Astrocyte (in vitro differentiated cells and primary cell): Measurements from ENCODE around the gene PLEKHM3. TPM values are rescaled to one million over a fixed set of nuclear protein-coding genes. Genes with fewer than 3 reads are reported as not detected.
A peak's percentile ranks its signal among the peaks of the same experiment; 100 is the strongest.

Experiments used
- DNase-seq: peaks from one replicate; pipeline ENCODE4 v3.0.0-alpha.2; 2010; ENCODE audit warnings: low read depth
- FAIRE-seq: peaks from 2 replicates; lab custom pipeline; 2011; peaks lifted over from hg19 to GRCh38; lab: Jason Lieb, UNC
- H2AFZ ChIP-seq: 2 replicates; pipeline ENCODE4 v1.6.0; 2012; ENCODE audit warnings: low read depth, low read length, inconsistent platforms
- H3K27ac ChIP-seq: 2 replicates; pipeline ENCODE4 v1.5.1; 2011; ENCODE audit warnings: low read depth, low read length, inconsistent platforms
- H3K27me3 ChIP-seq: 2 replicates; pipeline ENCODE4 v1.6.0; 2011; ENCODE audit warnings: low read length, inconsistent platforms; ENCODE audit not compliant: insufficient read depth
- H3K36me3 ChIP-seq: 2 replicates; pipeline ENCODE4 v1.5.1; 2011; ENCODE audit warnings: low read length, inconsistent platforms; ENCODE audit not compliant: insufficient read depth
- H3K4me1 ChIP-seq: 2 replicates; pipeline ENCODE4 v1.5.1; 2011; ENCODE audit warnings: low read length, inconsistent platforms; ENCODE audit not compliant: insufficient read depth
- H3K4me2 ChIP-seq: 2 replicates; pipeline ENCODE4 v1.6.0; 2012; ENCODE audit warnings: low read length, inconsistent platforms
- H3K4me3 ChIP-seq: 2 replicates; pipeline ENCODE4 v1.5.1; 2011; ENCODE audit warnings: low read depth, mild to moderate bottlenecking, low read length, inconsistent platforms; ENCODE audit not compliant: insufficient read depth
- H3K79me2 ChIP-seq: 2 replicates; pipeline ENCODE4 v1.6.0; 2012; ENCODE audit warnings: mild to moderate bottlenecking, low read length, inconsistent platforms; ENCODE audit not compliant: insufficient read depth
- H3K9ac ChIP-seq: 2 replicates; pipeline ENCODE4 v1.6.0; 2012; ENCODE audit warnings: mild to moderate bottlenecking, low read length, inconsistent platforms
- H3K9me3 ChIP-seq: 2 replicates; pipeline ENCODE4 v1.5.1; 2012; ENCODE audit warnings: low read depth, mild to moderate bottlenecking, low read length, inconsistent platforms; ENCODE audit not compliant: insufficient read depth
- H4K20me1 ChIP-seq: 2 replicates; pipeline ENCODE4 v1.6.0; 2012; ENCODE audit warnings: low read length, inconsistent platforms; ENCODE audit not compliant: insufficient read depth
- H3K27ac Mint-ChIP-seq: one replicate; pipeline ENCODE4 v1.8.0; 2021; ENCODE audit warnings: mild to moderate bottlenecking, mixed read lengths; ENCODE audit not compliant: unreplicated experiment
- H3K27me3 Mint-ChIP-seq: one replicate; pipeline ENCODE4 v1.8.0; 2021; ENCODE audit warnings: low read depth, mixed read lengths; ENCODE audit not compliant: unreplicated experiment
- H3K36me3 Mint-ChIP-seq: one replicate; pipeline ENCODE4 v1.8.0; 2021; ENCODE audit warnings: low read depth, mixed read lengths; ENCODE audit not compliant: unreplicated experiment
- H3K4me1 Mint-ChIP-seq: one replicate; pipeline ENCODE4 v1.8.0; 2021; ENCODE audit warnings: low read depth, mixed read lengths; ENCODE audit not compliant: unreplicated experiment
- H3K4me3 Mint-ChIP-seq: one replicate; pipeline ENCODE4 v1.8.0; 2021; ENCODE audit warnings: mild to moderate bottlenecking, moderate library complexity, mixed read lengths; ENCODE audit not compliant: unreplicated experiment
- H3K9me3 Mint-ChIP-seq: one replicate; pipeline ENCODE4 v1.8.0; 2021; ENCODE audit warnings: mild to moderate bottlenecking, mixed read lengths; ENCODE audit not compliant: unreplicated experiment
- EZH2 ChIP-seq: IDR thresholded peaks from 2 replicates; pipeline ENCODE4 v1.6.1; 2012; ENCODE audit warnings: mild to moderate bottlenecking, low read length, inconsistent platforms; ENCODE audit not compliant: insufficient read depth
- total RNA-seq: library from RNA; stranded (reverse); gene quantifications from 2 replicates; pipeline ENCODE4 v1.2.1, GENCODE V29; 2021
- TF ChIP-seq, protein P1 (sequence below): IDR thresholded peaks from 2 replicates; pipeline ENCODE4 v1.5.1; 2011; ENCODE audit warnings: low read depth, mild to moderate bottlenecking, inconsistent platforms, low read length, moderate library complexity; ENCODE audit not compliant: insufficient read depth

The PLEKHM3 gene
- total RNA-seq, 1 donor from 2014 or later: 9.1 TPM

DNA sequence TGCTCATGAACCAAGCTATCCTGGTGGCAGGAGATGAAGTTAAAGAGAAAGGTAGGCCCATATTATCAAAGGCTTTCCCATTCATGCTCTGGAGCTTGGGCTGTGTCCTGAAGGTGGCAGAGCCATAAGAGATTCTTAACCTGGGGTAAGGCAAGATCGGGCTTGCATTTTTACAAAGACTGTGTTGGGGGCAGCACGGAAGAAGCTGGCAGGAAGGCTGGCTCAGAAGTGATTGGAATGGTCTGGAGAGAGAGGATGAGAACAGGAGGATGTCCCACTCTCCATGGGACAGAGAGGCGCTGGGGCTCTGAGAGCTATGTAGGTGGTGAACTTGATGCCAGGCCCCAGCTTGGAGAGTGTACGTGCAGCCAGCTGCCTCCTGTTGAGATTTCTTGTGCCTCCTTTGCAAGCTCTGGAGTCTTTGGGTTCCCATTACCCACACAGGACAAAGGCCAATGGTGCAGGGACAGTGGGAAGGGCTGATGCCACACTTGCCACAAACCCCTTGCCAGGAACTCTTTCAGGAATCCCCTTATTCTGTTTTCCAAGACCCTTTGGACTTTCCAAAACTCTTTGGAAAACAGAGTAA, 215.0 kb downstream of the PLEKHM3 start:
- FAIRE-seq: no peak
- H3K79me2 ChIP-seq: no peaks in the 10 kb centered on the region
- no peak overlapping the region for H2AFZ ChIP-seq
- no peak overlapping the region for H3K27ac ChIP-seq
- no peaks in the 10 kb centered on the region for H3K36me3 ChIP-seq
- no peak for DNase-seq
- Mint-ChIP-seq H3K9me3 (peaks cover 2% of the 10 kb centered on the region), H3K4me3 (no peak overlapping the region), H3K27me3 (peaks cover 4% of the 10 kb centered on the region), H3K27ac (no peak overlapping the region), H3K4me1 (peaks cover 29% of the 10 kb centered on the region), H3K36me3 (peaks cover 1% of the 10 kb centered on the region)
- no peaks in the 10 kb centered on the region for H3K27me3 ChIP-seq
- no peak for TF ChIP-seq EZH2
- TF ChIP-seq, protein P1, sequence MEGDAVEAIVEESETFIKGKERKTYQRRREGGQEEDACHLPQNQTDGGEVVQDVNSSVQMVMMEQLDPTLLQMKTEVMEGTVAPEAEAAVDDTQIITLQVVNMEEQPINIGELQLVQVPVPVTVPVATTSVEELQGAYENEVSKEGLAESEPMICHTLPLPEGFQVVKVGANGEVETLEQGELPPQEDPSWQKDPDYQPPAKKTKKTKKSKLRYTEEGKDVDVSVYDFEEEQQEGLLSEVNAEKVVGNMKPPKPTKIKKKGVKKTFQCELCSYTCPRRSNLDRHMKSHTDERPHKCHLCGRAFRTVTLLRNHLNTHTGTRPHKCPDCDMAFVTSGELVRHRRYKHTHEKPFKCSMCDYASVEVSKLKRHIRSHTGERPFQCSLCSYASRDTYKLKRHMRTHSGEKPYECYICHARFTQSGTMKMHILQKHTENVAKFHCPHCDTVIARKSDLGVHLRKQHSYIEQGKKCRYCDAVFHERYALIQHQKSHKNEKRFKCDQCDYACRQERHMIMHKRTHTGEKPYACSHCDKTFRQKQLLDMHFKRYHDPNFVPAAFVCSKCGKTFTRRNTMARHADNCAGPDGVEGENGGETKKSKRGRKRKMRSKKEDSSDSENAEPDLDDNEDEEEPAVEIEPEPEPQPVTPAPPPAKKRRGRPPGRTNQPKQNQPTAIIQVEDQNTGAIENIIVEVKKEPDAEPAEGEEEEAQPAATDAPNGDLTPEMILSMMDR: no peak
- H4K20me1 ChIP-seq: no peaks in the 10 kb centered on the region
- peaks cover 8% of the 10 kb centered on the region for H3K4me1 ChIP-seq
- H3K9me3 ChIP-seq: no peaks in the 10 kb centered on the region
- no peak overlapping the region for H3K4me3 ChIP-seq
- H3K4me2 ChIP-seq: peak overlapping the region; percentile 60
- H3K9ac ChIP-seq: no peak overlapping the region

GRCh38 chr2:207808119-207808518, 217.2 kb downstream of the PLEKHM3 start:
- Histone ChIP-seq H2AFZ (no peak overlapping the region), H3K4me1 (peaks cover 8% of the 10 kb centered on the region), H3K27ac (no peak overlapping the region), H4K20me1 (no peaks in the 10 kb centered on the region), H3K9me3 (no peaks in the 10 kb centered on the region), H3K9ac (no peak overlapping the region), H3K79me2 (no peaks in the 10 kb centered on the region), H3K4me3 (no peak overlapping the region), H3K27me3 (no peaks in the 10 kb centered on the region), H3K4me2 (no peak overlapping the region), H3K36me3 (no peaks in the 10 kb centered on the region)
- Mint-ChIP-seq H3K4me3 (no peak overlapping the region), H3K9me3 (no peaks in the 10 kb centered on the region), H3K36me3 (peaks cover 1% of the 10 kb centered on the region), H3K27ac (no peak overlapping the region), H3K4me1 (peaks cover 32% of the 10 kb centered on the region), H3K27me3 (peaks cover 2% of the 10 kb centered on the region)
- DNase-seq (no peak), FAIRE-seq (no peak)
- TF ChIP-seq, protein P1: no peak
- no peak for TF ChIP-seq EZH2

DNA sequence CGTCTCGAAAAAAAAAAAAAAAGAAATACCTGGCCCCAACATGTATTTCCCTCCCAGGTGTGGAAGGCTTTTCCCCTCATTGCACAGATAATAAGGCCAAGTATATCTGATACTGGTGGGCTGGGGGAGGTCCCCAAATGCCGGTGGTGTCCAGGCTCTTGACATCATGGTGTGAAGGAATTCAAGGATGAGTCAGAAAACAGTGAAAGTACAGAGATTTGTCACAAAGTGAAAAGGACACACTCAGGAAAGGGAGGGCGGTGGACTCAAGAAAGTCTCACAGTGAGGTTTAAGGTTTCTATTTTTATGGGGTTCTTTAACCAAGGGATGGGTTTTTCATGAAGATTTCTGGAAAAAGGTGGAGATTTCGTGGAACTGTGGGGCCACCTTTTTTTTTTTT, 217.8 kb downstream of the PLEKHM3 start:
- H3K4me3 ChIP-seq: no peak overlapping the region
- H3K27ac ChIP-seq: no peak overlapping the region
- Mint-ChIP-seq H3K4me3 (no peak overlapping the region), H3K27ac (peak overlapping the region; percentile 66), H3K4me1 (peaks cover 32% of the 10 kb centered on the region), H3K36me3 (no peaks in the 10 kb centered on the region), H3K9me3 (no peaks in the 10 kb centered on the region), H3K27me3 (peaks cover 2% of the 10 kb centered on the region)
- no peaks in the 10 kb centered on the region for H3K9me3 ChIP-seq
- H3K79me2 ChIP-seq: no peaks in the 10 kb centered on the region
- H4K20me1 ChIP-seq: no peaks in the 10 kb centered on the region
- no peak overlapping the region for H3K4me2 ChIP-seq
- TF ChIP-seq, protein P1: no peak
- no peak for TF ChIP-seq EZH2
- no peaks in the 10 kb centered on the region for H3K36me3 ChIP-seq
- H3K9ac ChIP-seq: no peak overlapping the region
- H3K27me3 ChIP-seq: no peaks in the 10 kb centered on the region
- no peak for FAIRE-seq
- DNase-seq: no peak
- H2AFZ ChIP-seq: no peak overlapping the region
- H3K4me1 ChIP-seq: peaks cover 8% of the 10 kb centered on the region
